IMR-90 (cell line): ENCODE measurements around the gene SLC9A9. TPM values are rescaled to one million over a fixed set of nuclear protein-coding genes. Genes with fewer than 3 reads are reported as not detected.

Experiments
- ATAC-seq: fragments of 200-7000 bp; cut with Tn5 transposase; 2 replicates; pipeline ENCODE4 v1.9.1; 2020; ENCODE audit warnings: low read depth, mild to moderate bottlenecking, moderate library complexity
- BruUV-seq: library from RNA; stranded (reverse); fragments of 400-500 nt; replicated peaks from 2 replicates; lab custom pipeline; 2021; lab: Mats Ljungman, UMichigan
- CTCF ChIA-PET: fragments of 300-600 bp; formaldehyde crosslinking; extraction: SDS; loops from one replicate; lab custom pipeline; 2021; ENCODE audit warnings: antibody characterized with exemption; lab: Yijun Ruan, JAX
- POLR2A ChIA-PET: fragments of 300-600 bp; sonication (Branson Sonifier 250); formaldehyde crosslinking; loops from one replicate; lab custom pipeline; 2022; ENCODE audit warnings: antibody characterized with exemption; ENCODE audit not compliant: unreplicated experiment; lab: Charles Lee
- DNase-seq: peaks from one replicate; pipeline ENCODE4 v3.0.0; 2013
- H2AFZ ChIP-seq: replicated peaks from 2 replicates; pipeline ENCODE3; 2013; ENCODE audit warnings: low read length, mild to moderate bottlenecking; ENCODE audit not compliant: poor library complexity
- H2AK5ac ChIP-seq: 2 replicates; pipeline ENCODE4 v1.6.1; 2013; ENCODE audit warnings: low read depth, low read length, inconsistent platforms
- H2AK9ac ChIP-seq: replicated peaks from 2 replicates; pipeline ENCODE3; 2013; ENCODE audit warnings: mild to moderate bottlenecking, low read depth, low read length, moderate library complexity; ENCODE audit not compliant: poor library complexity
- H2BK120ac ChIP-seq: 2 replicates; pipeline ENCODE4 v1.6.1; 2013; ENCODE audit warnings: low read depth, low read length, inconsistent platforms
- H2BK15ac ChIP-seq: 3 replicates; pipeline ENCODE4 v1.6.1; 2013; ENCODE audit warnings: low read depth, low read length, inconsistent platforms
- H2BK20ac ChIP-seq: 2 replicates; pipeline ENCODE4 v1.6.1; 2013; ENCODE audit warnings: low read depth, mild to moderate bottlenecking, inconsistent platforms, low read length, moderate library complexity
- H2BK5ac ChIP-seq: 2 replicates; pipeline ENCODE4 v1.6.1; 2013; ENCODE audit warnings: mild to moderate bottlenecking, low read depth, low read length, inconsistent platforms; ENCODE audit not compliant: poor library complexity, severe bottlenecking
- H3K14ac ChIP-seq: replicated peaks from 2 replicates; pipeline ENCODE4 v1.6.1; 2013; ENCODE audit warnings: low read depth, low read length, inconsistent platforms
- H3K18ac ChIP-seq: 2 replicates; pipeline ENCODE4 v1.6.1; 2013; ENCODE audit warnings: low read depth, low read length, control low read depth
- H3K23ac ChIP-seq: 2 replicates; pipeline ENCODE4 v1.6.1; 2013; ENCODE audit warnings: low read depth, low read length, inconsistent platforms
- H3K27ac ChIP-seq: 2 replicates; pipeline ENCODE4 v1.5.1; 2013; ENCODE audit warnings: mild to moderate bottlenecking, control low read depth, low read length; ENCODE audit not compliant: insufficient read depth
- H3K27me3 ChIP-seq: 2 replicates; pipeline ENCODE4 v1.6.1; 2013; ENCODE audit warnings: low read length; ENCODE audit not compliant: control insufficient read depth, insufficient read depth
- H3K36me3 ChIP-seq: 2 replicates; pipeline ENCODE4 v1.6.1; 2013; ENCODE audit warnings: low read length, mixed read lengths; ENCODE audit not compliant: control insufficient read depth, insufficient read depth
- H3K4ac ChIP-seq: 2 replicates; pipeline ENCODE4 v1.6.1; 2013; ENCODE audit warnings: low read depth, low read length, inconsistent platforms
- H3K4me1 ChIP-seq: 2 replicates; pipeline ENCODE4 v1.6.1; 2013; ENCODE audit warnings: low read length, mixed read lengths; ENCODE audit not compliant: control insufficient read depth, insufficient read depth
- H3K4me2 ChIP-seq: 2 replicates; pipeline ENCODE4 v1.6.1; 2013; ENCODE audit warnings: low read depth, mild to moderate bottlenecking, control low read depth, low read length, moderate library complexity
- H3K4me3 ChIP-seq: 2 replicates; pipeline ENCODE4 v1.5.1; 2013; ENCODE audit warnings: low read depth, mild to moderate bottlenecking, control low read depth, low read length, moderate library complexity; ENCODE audit not compliant: insufficient read depth
- H3K56ac ChIP-seq: 2 replicates; pipeline ENCODE4 v1.6.1; 2013; ENCODE audit warnings: low read length, inconsistent platforms; ENCODE audit not compliant: insufficient read depth; ENCODE audit errors: extremely low read depth
- H3K79me1 ChIP-seq, 2 experiments: 2 replicates each; pipeline ENCODE4 v1.6.1; 2013; ENCODE audit warnings: low read length in 2 of 2, inconsistent platforms in 1 of 2, low read depth in 1 of 2
- H3K9ac ChIP-seq: 2 replicates; pipeline ENCODE4 v1.6.1; 2013; ENCODE audit warnings: low read depth, low read length, control low read depth
- H3K9me1 ChIP-seq: 2 replicates; pipeline ENCODE4 v1.6.1; 2013; ENCODE audit warnings: low read length, inconsistent platforms; ENCODE audit not compliant: insufficient read depth
- H3K9me3 ChIP-seq: 2 replicates; pipeline ENCODE4 v1.6.1; 2013; ENCODE audit warnings: low read length; ENCODE audit not compliant: control insufficient read depth, insufficient read depth
- H4K20me1 ChIP-seq: 2 replicates; pipeline ENCODE4 v1.6.1; 2013; ENCODE audit warnings: low read length, inconsistent platforms; ENCODE audit not compliant: insufficient read depth
- H4K5ac ChIP-seq: 2 replicates; pipeline ENCODE4 v1.6.1; 2013; ENCODE audit warnings: mild to moderate bottlenecking, low read depth, low read length, control low read depth
- H4K8ac ChIP-seq, 2 experiments: 2 replicates each; pipeline ENCODE4 v1.6.1; 2013; ENCODE audit warnings: low read depth in 2 of 2, low read length in 2 of 2, control low read depth in 1 of 2, inconsistent platforms in 1 of 2
- H4K91ac ChIP-seq: 2 replicates; pipeline ENCODE4 v1.6.1; 2013; ENCODE audit warnings: low read depth, low read length, inconsistent platforms; ENCODE audit not compliant: insufficient read depth
- BHLHE40 ChIP-seq: fragments of 150-350 bp; IDR thresholded peaks from 2 replicates; pipeline ENCODE4 v1.6.1; 2016; ENCODE audit warnings: mild to moderate bottlenecking, low read depth, low read length
- NFE2L2 ChIP-seq: fragments of 150-350 bp; IDR thresholded peaks from 2 replicates; pipeline ENCODE4 v1.6.1; 2016; ENCODE audit warnings: low read depth, mild to moderate bottlenecking, low read length
- SMC3 ChIP-seq: fragments of 150-350 bp; IDR thresholded peaks from 2 replicates; pipeline ENCODE4 v1.6.1; 2016; ENCODE audit warnings: low read depth, mild to moderate bottlenecking, antibody characterized with exemption, low read length, moderate library complexity
- whole genome bisulfite sequencing, 2 experiments: methylation state at CpG; one replicate each; pipeline versions ENCODE4 v1.1.5 to v1.1.7; 2013; ENCODE audit warnings: missing lambda C conversion rate in 2 of 2; ENCODE audit not compliant: insufficient read length in 1 of 2; ENCODE audit errors: extremely low coverage in 2 of 2; 5-methylcytosine and 5-hydroxymethylcytosine counted together
- dilution Hi-C: fragments of 300-500 bp; cut with HindIII; formaldehyde crosslinking; loops from one replicate; pipeline ENCODE4 v1.14.3; 2018; ENCODE audit warnings: low sequenced_read_pairs; ENCODE audit not compliant: unreplicated experiment
- in situ Hi-C: fragments of 300-500 bp; cut with MboI; formaldehyde crosslinking; loops from 3 replicates; pipeline ENCODE4 v1.14.3; 2019; ENCODE audit warnings: low sequenced_read_pairs, inconsistent platforms, mixed read lengths
- intact Hi-C: fragments of 100-400 bp; cut with micrococcal nuclease; formaldehyde crosslinking; loops from 2 replicates; pipeline ENCODE4 v1.10.0; 2022
- polyA plus RNA-seq, 3 experiments: library from polyadenylated mRNA; depleted of rRNA; stranded (reverse); fragments of >200 nt; gene quantifications; 2 replicates each; pipeline ENCODE4 v1.2.3, GENCODE V29; 2012; ENCODE audit warnings: low replicate concordance in 1 of 3
- total RNA-seq: library from RNA; depleted of rRNA; stranded (reverse); fragments of >200 nt; gene quantifications from 2 replicates; pipeline ENCODE4 v1.2.3, GENCODE V29; 2012

The SLC9A9 gene
- total and polyA plus RNA-seq, 2 of the 4 experiments (the other 2 are of a cell fraction): 1.4 to 2.3 TPM

- Histone ChIP-seq H2AK9ac (no peak overlapping the region), H2AK5ac (no peak overlapping the region), H3K4me3 (no peak overlapping the region), H3K14ac (no peak overlapping the region), H3K36me3 (no peaks in the 10 kb centered on the region), H4K5ac (no peak overlapping the region), H3K9me1 (no peaks in the 10 kb centered on the region), H4K20me1 (no peaks in the 10 kb centered on the region), H3K27ac (no peak overlapping the region), H3K79me1 (no peaks in the 10 kb centered on the region), H3K4me1 (no peaks in the 10 kb centered on the region), H2AFZ (no peak overlapping the region), H3K56ac (no peak overlapping the region), H3K27me3 (no peaks in the 10 kb centered on the region; the same call in 1 of the 2 replicates), H3K4me2 (no peak overlapping the region), H4K91ac (no peak overlapping the region), H2BK15ac (no peak overlapping the region), H3K18ac (no peak overlapping the region), H3K9ac (no peak overlapping the region), H3K9me3 (no peaks in the 10 kb centered on the region), H2BK5ac (no peak overlapping the region), H3K4ac (no peak overlapping the region), H2BK20ac (no peak overlapping the region), H3K23ac (no peak overlapping the region), H4K8ac (no peak overlapping the region), H2BK120ac (no peak overlapping the region)
- CTCF ChIA-PET: no interaction called here
- intact Hi-C loops (no loop called here), in situ Hi-C loops (no loop called here), dilution Hi-C loops (no loop called here)
- DNase-seq (no peak), ATAC-seq (no peak)
- WGBS, 2 experiments: 85% methylated on average over 2 of the region's 3 CpGs; no CpG with 5 or more reads in 1 of the 2 experiments
- TF ChIP-seq NFE2L2 (no peak), SMC3 (no peak), BHLHE40 (no peak)
- no TSS peak for BruUV-seq
- POLR2A ChIA-PET: no interaction called here
Observed at GRCh38 chr3:143412084-143412483, 436.2 kb downstream of the SLC9A9 start.
